Type B pancreatic cell (in vitro differentiated cells): Measurements from ENCODE around the gene TPST1. TPM values are rescaled to one million over a fixed set of nuclear protein-coding genes. Genes with fewer than 3 reads are reported as not detected.

ENCODE experiments used
- DNase-seq: peaks from one replicate; pipeline ENCODE4 v3.0.0; 2021; ENCODE audit warnings: mixed read lengths; ENCODE audit not compliant: unreplicated experiment; ENCODE audit errors: extremely low spot score
- H3K27ac Mint-ChIP-seq: 2 replicates; pipeline ENCODE4 v1.8.0; 2021; ENCODE audit warnings: mild to moderate bottlenecking, mixed read lengths
- H3K27me3 Mint-ChIP-seq: 2 replicates; pipeline ENCODE4 v1.8.0; 2021; ENCODE audit warnings: mixed read lengths
- H3K36me3 Mint-ChIP-seq: 2 replicates; pipeline ENCODE4 v1.8.0; 2021; ENCODE audit warnings: mixed read lengths
- H3K4me1 Mint-ChIP-seq: one replicate; pipeline ENCODE4 v1.8.0; 2021; ENCODE audit warnings: mixed read lengths; ENCODE audit not compliant: unreplicated experiment
- H3K4me3 Mint-ChIP-seq: 2 replicates; pipeline ENCODE4 v1.8.0; 2021; ENCODE audit warnings: mild to moderate bottlenecking, mixed read lengths
- H3K9me3 Mint-ChIP-seq: 2 replicates; pipeline ENCODE4 v1.8.0; 2021; ENCODE audit warnings: mixed read lengths
- CTCF ChIP-seq: fragments of 200-600 bp; sonication (generic); conservative IDR thresholded peaks from 2 replicates; pipeline ENCODE4 v1.5.0; 2021; ENCODE audit warnings: antibody characterized with exemption, mild to moderate bottlenecking
- total RNA-seq: library from RNA; stranded (reverse); gene quantifications from 2 replicates; pipeline ENCODE4 v1.2.1, GENCODE V29; 2021; ENCODE audit warnings: low replicate concordance

Gene TPST1
- total RNA-seq, 1 donor from 2014 or later, result 26.9 TPM

GRCh38 chr7:66281678-66282590 is 76.8 kb downstream of the TPST1 start:
- peaks cover 10% of the 10 kb centered on the region for H3K4me1 Mint-ChIP-seq
- DNase-seq, result no peak
- H3K9me3 Mint-ChIP-seq, result no peaks in the 10 kb centered on the region
- no peak overlapping the region for H3K27ac Mint-ChIP-seq
- peaks cover 4% of the 10 kb centered on the region for H3K36me3 Mint-ChIP-seq
- TF ChIP-seq CTCF, result no peak
- no peak overlapping the region for H3K4me3 Mint-ChIP-seq
- no peaks in the 10 kb centered on the region for H3K27me3 Mint-ChIP-seq

DNA sequence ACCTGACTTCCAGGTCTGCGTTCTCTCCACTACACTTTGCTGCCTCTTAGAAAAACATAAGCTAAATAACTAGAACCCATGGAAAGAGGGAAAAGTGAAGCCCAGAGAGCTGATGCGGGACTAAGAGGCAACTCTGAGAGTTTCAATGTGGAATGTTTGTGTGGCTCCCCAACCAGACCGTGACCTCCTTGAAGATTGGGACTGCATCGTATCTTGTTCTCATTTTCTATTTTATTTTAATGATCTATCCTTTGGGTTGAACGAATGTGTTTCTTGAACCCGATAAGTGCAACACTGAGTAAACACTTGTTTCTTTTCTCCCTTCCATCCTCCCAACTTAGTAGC is 77.4 kb downstream of the TPST1 start:
- Mint-ChIP-seq H3K9me3 (no peaks in the 10 kb centered on the region), H3K4me1 (peaks cover 10% of the 10 kb centered on the region), H3K4me3 (no peak overlapping the region), H3K36me3 (peaks cover 4% of the 10 kb centered on the region), H3K27me3 (no peaks in the 10 kb centered on the region), H3K27ac (no peak overlapping the region)
- DNase-seq, result no peak
- no peak for TF ChIP-seq CTCF

GRCh38 chr7:66283003-66283920 is 78.1 kb downstream of the TPST1 start:
- Mint-ChIP-seq H3K4me3 (no peak overlapping the region), H3K27ac (no peak overlapping the region)
- DNase-seq, result no peak

DNA sequence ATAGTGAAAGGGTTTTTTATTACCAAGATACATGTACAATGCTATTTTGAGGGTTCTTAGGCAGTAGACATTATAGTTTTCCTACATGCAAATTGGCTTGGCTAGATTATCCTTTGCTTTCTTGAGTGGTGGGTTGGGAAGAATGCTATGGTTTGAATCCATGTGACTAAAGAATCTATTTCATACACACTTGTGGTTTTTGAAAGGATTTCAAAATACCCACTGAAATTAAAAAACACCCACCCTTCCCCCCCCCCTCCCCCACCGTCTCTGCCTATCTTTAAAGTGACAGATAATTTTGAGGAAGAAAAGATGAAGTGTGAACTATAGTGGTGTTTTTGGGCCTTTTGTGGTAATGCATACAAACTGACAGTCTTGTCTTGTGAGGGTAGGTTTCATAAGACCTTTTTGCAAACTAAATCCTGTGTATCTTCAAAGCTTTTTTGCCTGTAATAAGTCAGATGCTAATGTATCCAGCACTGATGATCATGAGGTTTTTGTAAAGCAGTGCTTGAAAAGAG is 90.9 kb downstream of the TPST1 start:
- no peak for DNase-seq
- no peaks in the 10 kb centered on the region for H3K27me3 Mint-ChIP-seq
- peaks cover 17% of the 10 kb centered on the region for H3K36me3 Mint-ChIP-seq
- H3K9me3 Mint-ChIP-seq, result peaks cover 5% of the 10 kb centered on the region
- no peak overlapping the region for H3K27ac Mint-ChIP-seq
- H3K4me3 Mint-ChIP-seq, result no peak overlapping the region
- no peaks in the 10 kb centered on the region for H3K4me1 Mint-ChIP-seq
- TF ChIP-seq CTCF, result no peak

More at GRCh38 chr7:66283003-66283920, 78.1 kb downstream of the TPST1 start:
- Mint-ChIP-seq H3K9me3 (no peaks in the 10 kb centered on the region), H3K4me1 (peaks cover 10% of the 10 kb centered on the region), H3K36me3 (peaks cover under 1% of the 10 kb centered on the region), H3K27me3 (no peaks in the 10 kb centered on the region)
- no peak for TF ChIP-seq CTCF

GRCh38 chr7:66296557-66296956 is 91.4 kb downstream of the TPST1 start:
- Mint-ChIP-seq H3K27me3 (no peaks in the 10 kb centered on the region), H3K9me3 (peaks cover 5% of the 10 kb centered on the region), H3K36me3 (peaks cover 17% of the 10 kb centered on the region), H3K4me3 (no peak overlapping the region), H3K27ac (no peak overlapping the region), H3K4me1 (peaks cover 4% of the 10 kb centered on the region)
- no peak for DNase-seq
- no peak for TF ChIP-seq CTCF
